PFSK-1 (cell line): ENCODE data around the gene PPFIA4.

Source experiments
- FOXP2 ChIP-seq: optimal IDR thresholded peaks from 2 replicates; pipeline ENCODE3; 2011; ENCODE audit warnings: borderline replicate concordance, control low read depth, inconsistent platforms; ENCODE audit not compliant: insufficient read depth; ENCODE audit errors: extremely low read length, extremely low read depth
- POLR2AphosphoS5 ChIP-seq: IDR thresholded peaks from 2 replicates; pipeline ENCODE4 v1.6.1; 2012; ENCODE audit warnings: low read depth, mild to moderate bottlenecking, control low read depth, low read length, moderate library complexity
- SIN3A ChIP-seq: IDR thresholded peaks from 2 replicates; pipeline ENCODE4 v1.6.1; 2012; ENCODE audit warnings: mild to moderate bottlenecking, low read length, moderate library complexity, borderline replicate concordance; ENCODE audit not compliant: insufficient read depth
- TAF1 ChIP-seq: IDR thresholded peaks from 2 replicates; pipeline ENCODE4 v1.6.1; 2012; ENCODE audit warnings: low read length, control low read depth, borderline replicate concordance; ENCODE audit not compliant: insufficient read depth
- TF ChIP-seq, protein P1 (sequence below), 2 experiments: IDR thresholded peaks; 2 replicates each; pipeline versions ENCODE4 v1.6.1 to v1.8.0; 2011 to 2012; ENCODE audit warnings: low read depth in 2 of 2, low read length in 2 of 2, control low read depth in 1 of 2, inconsistent platforms in 1 of 2, mild to moderate bottlenecking in 1 of 2, moderate library complexity in 1 of 2; ENCODE audit not compliant: insufficient read depth in 1 of 2

The PPFIA4 gene

GRCh38 chr1:202998836-202999750, 27.2 kb upstream of the PPFIA4 start:
- TF ChIP-seq, protein P1, sequence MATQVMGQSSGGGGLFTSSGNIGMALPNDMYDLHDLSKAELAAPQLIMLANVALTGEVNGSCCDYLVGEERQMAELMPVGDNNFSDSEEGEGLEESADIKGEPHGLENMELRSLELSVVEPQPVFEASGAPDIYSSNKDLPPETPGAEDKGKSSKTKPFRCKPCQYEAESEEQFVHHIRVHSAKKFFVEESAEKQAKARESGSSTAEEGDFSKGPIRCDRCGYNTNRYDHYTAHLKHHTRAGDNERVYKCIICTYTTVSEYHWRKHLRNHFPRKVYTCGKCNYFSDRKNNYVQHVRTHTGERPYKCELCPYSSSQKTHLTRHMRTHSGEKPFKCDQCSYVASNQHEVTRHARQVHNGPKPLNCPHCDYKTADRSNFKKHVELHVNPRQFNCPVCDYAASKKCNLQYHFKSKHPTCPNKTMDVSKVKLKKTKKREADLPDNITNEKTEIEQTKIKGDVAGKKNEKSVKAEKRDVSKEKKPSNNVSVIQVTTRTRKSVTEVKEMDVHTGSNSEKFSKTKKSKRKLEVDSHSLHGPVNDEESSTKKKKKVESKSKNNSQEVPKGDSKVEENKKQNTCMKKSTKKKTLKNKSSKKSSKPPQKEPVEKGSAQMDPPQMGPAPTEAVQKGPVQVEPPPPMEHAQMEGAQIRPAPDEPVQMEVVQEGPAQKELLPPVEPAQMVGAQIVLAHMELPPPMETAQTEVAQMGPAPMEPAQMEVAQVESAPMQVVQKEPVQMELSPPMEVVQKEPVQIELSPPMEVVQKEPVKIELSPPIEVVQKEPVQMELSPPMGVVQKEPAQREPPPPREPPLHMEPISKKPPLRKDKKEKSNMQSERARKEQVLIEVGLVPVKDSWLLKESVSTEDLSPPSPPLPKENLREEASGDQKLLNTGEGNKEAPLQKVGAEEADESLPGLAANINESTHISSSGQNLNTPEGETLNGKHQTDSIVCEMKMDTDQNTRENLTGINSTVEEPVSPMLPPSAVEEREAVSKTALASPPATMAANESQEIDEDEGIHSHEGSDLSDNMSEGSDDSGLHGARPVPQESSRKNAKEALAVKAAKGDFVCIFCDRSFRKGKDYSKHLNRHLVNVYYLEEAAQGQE (IDR thresholded peaks at IDR 0.05; ENCODE audit: insufficient read depth in 1 of 2, low read depth in 2 of 2, low read length in 2 of 2) = no peak
- TF ChIP-seq SIN3A (no peak), POLR2AphosphoS5 (no peak), TAF1 (no peak), FOXP2 (no peak)

- TF ChIP-seq FOXP2 = no peak
- TF ChIP-seq, protein P1 (IDR thresholded peaks at IDR 0.05; ENCODE audit: insufficient read depth in 1 of 2, low read depth in 2 of 2, low read length in 2 of 2) = no peak
- TF ChIP-seq TAF1 = no peak
Observed at GRCh38 chr1:203000217-203000944, 25.9 kb upstream of the PPFIA4 start.

DNA sequence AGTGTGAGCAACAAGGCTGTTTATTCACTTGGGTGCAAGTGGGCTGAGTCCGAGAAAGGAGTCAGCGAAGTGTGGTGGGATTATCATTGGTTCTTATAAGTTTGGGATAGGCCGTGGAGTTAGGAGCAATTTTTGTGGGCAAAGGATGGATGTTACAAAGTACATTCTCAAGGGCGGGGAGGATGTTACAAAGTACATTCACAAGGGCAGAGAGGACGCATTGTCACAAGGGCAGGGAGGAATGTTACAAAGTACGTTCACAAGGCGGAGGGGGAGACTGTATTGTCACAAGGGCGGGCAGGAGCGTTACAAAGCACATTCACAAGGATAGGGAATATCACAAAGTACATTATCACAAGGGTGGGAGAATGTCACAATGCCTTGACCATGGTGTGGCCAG, 24.3 kb upstream of the PPFIA4 start:
- TF ChIP-seq, protein P1 (IDR thresholded peaks at IDR 0.05; ENCODE audit: insufficient read depth in 1 of 2, low read depth in 2 of 2, low read length in 2 of 2) = no peak
- TF ChIP-seq POLR2AphosphoS5 (no peak), TAF1 (no peak)

- TF ChIP-seq SIN3A = no peak
- TF ChIP-seq, protein P1 (IDR thresholded peaks at IDR 0.05; ENCODE audit: insufficient read depth in 1 of 2, low read depth in 2 of 2, low read length in 2 of 2) = no peak
- TF ChIP-seq POLR2AphosphoS5 = no peak
- TF ChIP-seq TAF1 = no peak
- TF ChIP-seq FOXP2 = no peak
Observed at GRCh38 chr1:203002951-203003350, 23.3 kb upstream of the PPFIA4 start.
